Sigmoid colon (tissue), 7 donors: ENCODE data around the gene C9. TPM values are rescaled to one million over a fixed set of nuclear protein-coding genes. Genes with fewer than 3 reads are reported as not detected.

ENCODE experiments used
- DNase-seq: peaks from one replicate; pipeline ENCODE4 v3.0.0-alpha.2; 2019
- H3K27ac ChIP-seq, 4 donors: fragments of 200-600 bp; sonication (generic); one replicate each; pipeline ENCODE4 v1.5.1; 2016 to 2019; ENCODE audit warnings: mild to moderate bottlenecking in 1 of 4
- H3K27me3 ChIP-seq, 3 donors: fragments of 200-600 bp; sonication (generic); one replicate each; pipeline ENCODE4 v1.5.1; 2019; ENCODE audit warnings: mild to moderate bottlenecking in 1 of 3
- H3K36me3 ChIP-seq, 4 donors: fragments of 200-600 bp; sonication (generic); one replicate each; pipeline ENCODE4 v1.5.1; 2016 to 2019
- H3K4me1 ChIP-seq, 4 donors: fragments of 200-600 bp; sonication (generic); one replicate each; pipeline ENCODE4 v1.5.1; 2017 to 2019
- H3K4me3 ChIP-seq, 4 donors: fragments of 200-600 bp; sonication (generic); one replicate each; pipeline ENCODE4 v1.5.1; 2017 to 2019; ENCODE audit warnings: mild to moderate bottlenecking in 2 of 4, moderate library complexity in 1 of 4
- H3K9me3 ChIP-seq, 4 donors: fragments of 200-600 bp in 3 of 4; sonication (generic) in 3 of 4; one replicate each; pipeline versions ENCODE4 v1.5.1 to v1.6.1; 2013 to 2019
- EP300 ChIP-seq, 4 donors: sonication (generic); formaldehyde crosslinking; IDR thresholded peaks; one replicate each; pipeline ENCODE4 v1.6.1; 2017; ENCODE audit warnings: antibody characterized with exemption in 4 of 4
- POLR2A ChIP-seq, 2 donors: fragments of 450-650 bp; IDR thresholded peaks; one replicate each; pipeline ENCODE4 v1.6.1; 2016; ENCODE audit warnings: antibody characterized with exemption in 2 of 2, mild to moderate bottlenecking in 2 of 2, moderate library complexity in 2 of 2
- POLR2AphosphoS5 ChIP-seq, 4 donors: sonication (generic); formaldehyde crosslinking; IDR thresholded peaks; one replicate each; pipeline ENCODE4 v1.6.1; 2017; ENCODE audit warnings: antibody characterized with exemption in 4 of 4
- WGBS, 2 donors: extraction: QIAGEN DNeasy Blood & Tissue Kit; methylation state at CpG; one replicate each; pipeline ENCODE4 v1.1.7; 2013; 5-methylcytosine and 5-hydroxymethylcytosine counted together
- intact Hi-C: fragments of 100-400 bp; cut with DNase I; formaldehyde crosslinking; loops from one replicate; pipeline ENCODE4 v1.15.1; 2023
- polyA plus RNA-seq, 3 donors: library from polyadenylated mRNA; stranded (reverse); fragments of 200-250 nt; gene quantifications; one replicate each; pipeline ENCODE4 v1.2.3, GENCODE V29; 2013
- total RNA-seq, 4 donors: library from RNA; depleted of rRNA; stranded (reverse); fragments of >200 nt; gene quantifications; one replicate each; pipeline ENCODE4 v1.1.0, GENCODE V29; 2016
- TF ChIP-seq, protein P1 (sequence below), 4 experiments: fragments of 450-650 bp in 3 of 4; fragments of 200-600 bp in 1 of 4; IDR thresholded peaks; one replicate each; pipeline ENCODE4 v1.5.1; 2016 to 2019; ENCODE audit warnings: antibody characterized with exemption in 4 of 4, mild to moderate bottlenecking in 3 of 4, moderate library complexity in 2 of 4
- donor health status: healthy with polysubstance abuse.
- donor health status: Bipolar disorder and iron deficiency.
- donor health status: healthy.

Gene C9
- total and polyA plus RNA-seq, 7 donors: 0.06 TPM; not detected in 6

DNA sequence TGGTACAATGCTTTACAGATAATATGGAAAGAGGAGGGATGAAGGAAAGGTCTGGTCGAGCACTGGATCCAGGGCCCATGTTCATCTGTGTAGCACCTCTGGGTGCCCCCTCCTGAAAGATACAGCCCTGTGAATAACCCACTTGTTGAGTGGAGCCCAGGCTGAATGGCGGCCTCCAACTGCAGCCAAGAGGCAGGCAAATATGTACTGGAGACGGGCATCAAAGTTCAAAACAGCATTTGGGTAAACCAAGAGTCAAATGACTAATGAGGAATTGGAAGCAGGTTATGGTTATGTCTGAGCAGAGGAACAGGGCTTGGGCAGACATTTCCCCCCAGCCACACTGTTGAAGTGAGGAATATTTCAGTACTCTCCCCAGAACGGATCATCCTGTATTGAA lies 1.1 kb downstream of the C9 start:
- H3K27me3 ChIP-seq: no peaks in the 10 kb centered on the region
- no peaks in the 10 kb centered on the region for H3K4me1 ChIP-seq
- no peak overlapping the region for H3K27ac ChIP-seq
- TF ChIP-seq EP300 (IDR thresholded peaks at IDR 0.05) (no peak), POLR2AphosphoS5 (IDR thresholded peaks at IDR 0.05) (no peak), POLR2A (IDR thresholded peaks at IDR 0.05) (no peak)
- TF ChIP-seq, protein P1, sequence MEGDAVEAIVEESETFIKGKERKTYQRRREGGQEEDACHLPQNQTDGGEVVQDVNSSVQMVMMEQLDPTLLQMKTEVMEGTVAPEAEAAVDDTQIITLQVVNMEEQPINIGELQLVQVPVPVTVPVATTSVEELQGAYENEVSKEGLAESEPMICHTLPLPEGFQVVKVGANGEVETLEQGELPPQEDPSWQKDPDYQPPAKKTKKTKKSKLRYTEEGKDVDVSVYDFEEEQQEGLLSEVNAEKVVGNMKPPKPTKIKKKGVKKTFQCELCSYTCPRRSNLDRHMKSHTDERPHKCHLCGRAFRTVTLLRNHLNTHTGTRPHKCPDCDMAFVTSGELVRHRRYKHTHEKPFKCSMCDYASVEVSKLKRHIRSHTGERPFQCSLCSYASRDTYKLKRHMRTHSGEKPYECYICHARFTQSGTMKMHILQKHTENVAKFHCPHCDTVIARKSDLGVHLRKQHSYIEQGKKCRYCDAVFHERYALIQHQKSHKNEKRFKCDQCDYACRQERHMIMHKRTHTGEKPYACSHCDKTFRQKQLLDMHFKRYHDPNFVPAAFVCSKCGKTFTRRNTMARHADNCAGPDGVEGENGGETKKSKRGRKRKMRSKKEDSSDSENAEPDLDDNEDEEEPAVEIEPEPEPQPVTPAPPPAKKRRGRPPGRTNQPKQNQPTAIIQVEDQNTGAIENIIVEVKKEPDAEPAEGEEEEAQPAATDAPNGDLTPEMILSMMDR (IDR thresholded peaks at IDR 0.05): no peak
- 89 to 94% methylated on average over 4 of the region's 4 CpGs for WGBS, 2 donors
- no peak for DNase-seq
- H3K4me3 ChIP-seq: no peak overlapping the region
- H3K9me3 ChIP-seq: no peaks in the 10 kb centered on the region
- intact Hi-C loops: no loop called here
- no peaks in the 10 kb centered on the region for H3K36me3 ChIP-seq

DNA sequence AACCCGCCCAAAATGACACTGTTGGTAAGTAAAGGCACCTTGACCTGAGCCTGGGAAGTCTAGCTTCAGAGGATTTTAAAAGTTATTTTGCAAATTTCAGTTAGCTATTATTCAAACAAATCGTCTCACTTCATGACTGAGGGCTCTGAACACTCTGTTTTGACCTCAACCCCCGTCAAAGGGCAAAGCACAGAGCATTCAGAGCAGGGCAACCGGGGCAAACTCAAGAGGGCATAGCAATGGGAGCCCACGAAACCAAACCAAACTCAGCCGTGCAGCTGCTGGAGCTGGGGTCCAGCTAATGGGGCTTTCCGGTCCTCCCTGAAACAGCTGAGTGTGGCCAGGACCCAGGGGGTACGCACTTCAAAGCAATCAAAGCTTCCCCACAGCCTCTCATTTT lies 1.6 kb downstream of the C9 start:
- Histone ChIP-seq H3K27me3 (no peaks in the 10 kb centered on the region), H3K9me3 (no peaks in the 10 kb centered on the region), H3K36me3 (no peaks in the 10 kb centered on the region), H3K4me1 (no peaks in the 10 kb centered on the region), H3K27ac (no peak overlapping the region), H3K4me3 (no peak overlapping the region)
- no peak for TF ChIP-seq POLR2A (IDR thresholded peaks at IDR 0.05)
- TF ChIP-seq POLR2AphosphoS5 (IDR thresholded peaks at IDR 0.05): no peak
- TF ChIP-seq, protein P1 (IDR thresholded peaks at IDR 0.05): no peak
- TF ChIP-seq EP300 (IDR thresholded peaks at IDR 0.05): no peak
- DNase-seq: no peak
- 90 to 92% methylated on average over 8 of the region's 8 CpGs for WGBS, 2 donors
- intact Hi-C loops: no loop called here

DNA sequence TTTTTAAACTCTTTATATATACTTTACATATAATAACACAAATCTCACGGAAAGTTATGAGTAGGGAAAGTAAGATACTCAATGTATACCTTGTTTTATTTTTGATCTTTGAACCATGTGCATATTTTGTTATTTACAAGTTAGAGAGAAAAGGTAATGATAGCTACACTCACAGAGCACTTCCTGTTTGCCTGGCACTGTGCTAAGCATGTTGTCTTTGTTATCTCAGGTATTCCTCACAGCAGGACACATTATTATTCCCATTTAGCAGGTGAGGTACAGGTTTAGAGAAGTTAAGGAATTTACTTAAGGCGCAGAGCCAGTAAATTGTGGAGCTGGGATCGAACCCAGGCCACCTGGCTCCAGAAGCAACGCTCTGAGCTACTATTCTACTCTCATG lies 3.0 kb downstream of the C9 start:
- intact Hi-C loops: no loop called here
- TF ChIP-seq, protein P1 (IDR thresholded peaks at IDR 0.05): no peak
- TF ChIP-seq POLR2A (IDR thresholded peaks at IDR 0.05) (no peak), POLR2AphosphoS5 (IDR thresholded peaks at IDR 0.05) (no peak), EP300 (IDR thresholded peaks at IDR 0.05) (no peak)
- no peak overlapping the region for H3K27ac ChIP-seq
- no peaks in the 10 kb centered on the region for H3K27me3 ChIP-seq
- no peak for DNase-seq
- H3K36me3 ChIP-seq: no peaks in the 10 kb centered on the region
- 63 to 89% methylated on average over 4 of the region's 4 CpGs for WGBS, 2 donors
- no peak overlapping the region for H3K4me3 ChIP-seq
- H3K9me3 ChIP-seq: no peaks in the 10 kb centered on the region
- no peaks in the 10 kb centered on the region for H3K4me1 ChIP-seq

DNA sequence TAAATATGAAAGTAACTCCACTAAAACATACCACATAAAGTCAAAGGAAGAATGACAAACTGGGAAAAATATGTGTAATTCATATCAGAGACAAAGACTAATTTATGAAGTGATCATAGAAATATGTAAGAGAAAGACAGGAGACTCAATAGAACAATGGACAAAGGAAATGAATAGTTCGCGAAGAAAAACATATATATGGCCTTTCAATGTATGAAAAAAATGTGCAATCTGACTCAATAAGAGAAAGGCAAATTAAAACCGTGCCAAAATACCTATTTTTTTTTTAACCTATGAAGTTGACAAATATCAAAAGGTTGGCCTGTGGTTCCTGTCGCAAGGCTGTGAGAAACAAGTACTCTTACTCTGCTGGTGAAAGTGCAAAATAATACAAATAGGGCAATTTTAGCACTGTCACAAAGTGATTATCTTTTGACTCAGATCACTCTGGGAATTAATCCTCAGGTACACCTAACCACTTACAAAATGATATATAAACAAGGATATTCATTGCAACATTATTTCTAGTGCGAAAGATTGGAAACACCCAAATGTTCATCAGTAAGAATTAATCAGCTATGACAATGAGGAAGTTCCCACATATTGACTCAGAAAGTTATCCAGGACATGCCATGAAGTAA lies 3.7 kb downstream of the C9 start:
- intact Hi-C loops: no loop called here
- no peak overlapping the region for H3K4me3 ChIP-seq
- 85 to 87% methylated on average over 5 of the region's 5 CpGs for WGBS, 2 donors

More for the DNA sequence above, 3.7 kb downstream of the C9 start:
- no peak overlapping the region for H3K27ac ChIP-seq
- H3K9me3 ChIP-seq: no peaks in the 10 kb centered on the region
- no peak for DNase-seq
- no peaks in the 10 kb centered on the region for H3K4me1 ChIP-seq
- no peaks in the 10 kb centered on the region for H3K36me3 ChIP-seq
- no peak for TF ChIP-seq POLR2AphosphoS5 (IDR thresholded peaks at IDR 0.05)
- TF ChIP-seq EP300 (IDR thresholded peaks at IDR 0.05): no peak
- TF ChIP-seq, protein P1 (IDR thresholded peaks at IDR 0.05): no peak
- no peak for TF ChIP-seq POLR2A (IDR thresholded peaks at IDR 0.05)
- no peaks in the 10 kb centered on the region for H3K27me3 ChIP-seq
